Karpas-422 (cell line): Measurements from ENCODE around the gene ZNF284. TPM values are rescaled to one million over a fixed set of nuclear protein-coding genes. Genes with fewer than 3 reads are reported as not detected.
"Not testable (repeated sequence)": the region's sequence is repeated elsewhere in the genome, so short reads cannot be mapped to it uniquely, and the experiment has no call there.

Experiments
- DNase-seq: peaks from one replicate; pipeline ENCODE4 v3.0.0-alpha.2; 2015
- H2AFZ ChIP-seq: fragments of 200-600 bp; sonication (generic); 2 replicates; pipeline ENCODE4 v1.6.1; 2014; ENCODE audit warnings: antibody characterized with exemption, low read length, mixed read lengths
- H3K27ac ChIP-seq: fragments of 200-600 bp; sonication (generic); 2 replicates; pipeline ENCODE4 v1.5.1; 2014; ENCODE audit warnings: mild to moderate bottlenecking, low read length, moderate library complexity
- H3K27me3 ChIP-seq: fragments of 200-600 bp; sonication (generic); 2 replicates; pipeline ENCODE4 v1.6.1; 2014; ENCODE audit warnings: low read length, mixed read lengths
- H3K36me3 ChIP-seq: fragments of 200-600 bp; sonication (generic); 2 replicates; pipeline ENCODE4 v1.6.1; 2014; ENCODE audit warnings: low read length, mixed read lengths; ENCODE audit not compliant: insufficient read depth
- H3K4me1 ChIP-seq: fragments of 200-600 bp; sonication (generic); 2 replicates; pipeline ENCODE4 v1.6.1; 2014; ENCODE audit warnings: mild to moderate bottlenecking, low read length, mixed read lengths
- H3K4me2 ChIP-seq: fragments of 200-600 bp; sonication (generic); 2 replicates; pipeline ENCODE4 v1.6.1; 2014; ENCODE audit warnings: low read length, low read depth, mild to moderate bottlenecking; ENCODE audit not compliant: poor library complexity, severe bottlenecking
- H3K4me3 ChIP-seq: fragments of 200-600 bp; sonication (generic); 2 replicates; pipeline ENCODE4 v1.5.1; 2014; ENCODE audit warnings: mild to moderate bottlenecking, antibody characterized with exemption, low read length, mixed read lengths
- H3K79me2 ChIP-seq: fragments of 200-600 bp; sonication (generic); 2 replicates; pipeline ENCODE4 v1.6.1; 2014; ENCODE audit warnings: mild to moderate bottlenecking, low read length, mixed read lengths
- H3K9ac ChIP-seq: fragments of 200-600 bp; sonication (generic); 2 replicates; pipeline ENCODE4 v1.6.0; 2014; ENCODE audit warnings: low read length
- H3K9me2 ChIP-seq: fragments of 200-600 bp; sonication (generic), shearing (Covaris generic); replicated peaks from 2 replicates; pipeline ENCODE4 v1.6.0; 2014; ENCODE audit warnings: mild to moderate bottlenecking, low read length, moderate library complexity; ENCODE audit not compliant: insufficient read depth
- H3K9me3 ChIP-seq: fragments of 300-700, 200-600 bp; sonication (generic); 2 replicates; pipeline ENCODE4 v1.6.1; 2014; ENCODE audit warnings: low read length, mixed read lengths
- H4K20me1 ChIP-seq: fragments of 200-600 bp; sonication (generic); 2 replicates; pipeline ENCODE4 v1.6.1; 2014; ENCODE audit warnings: mild to moderate bottlenecking, antibody characterized with exemption, low read length, low read depth; ENCODE audit not compliant: insufficient read depth
- small RNA-seq: library from RNA; depleted of rRNA; stranded (forward); fragments of <200 nt; gene quantifications from one replicate; pipeline ENCODE3, GENCODE V24; 2014
- total RNA-seq: library from RNA; depleted of rRNA; stranded (reverse); fragments of >200 nt; shearing (Covaris generic); gene quantifications from 2 replicates; pipeline ENCODE4 v1.2.3, GENCODE V29; 2014; ENCODE audit warnings: low replicate concordance; rRNA removed

The ZNF284 gene
- total RNA-seq, 1 experiment from 2014 or later, result not detected

DNA sequence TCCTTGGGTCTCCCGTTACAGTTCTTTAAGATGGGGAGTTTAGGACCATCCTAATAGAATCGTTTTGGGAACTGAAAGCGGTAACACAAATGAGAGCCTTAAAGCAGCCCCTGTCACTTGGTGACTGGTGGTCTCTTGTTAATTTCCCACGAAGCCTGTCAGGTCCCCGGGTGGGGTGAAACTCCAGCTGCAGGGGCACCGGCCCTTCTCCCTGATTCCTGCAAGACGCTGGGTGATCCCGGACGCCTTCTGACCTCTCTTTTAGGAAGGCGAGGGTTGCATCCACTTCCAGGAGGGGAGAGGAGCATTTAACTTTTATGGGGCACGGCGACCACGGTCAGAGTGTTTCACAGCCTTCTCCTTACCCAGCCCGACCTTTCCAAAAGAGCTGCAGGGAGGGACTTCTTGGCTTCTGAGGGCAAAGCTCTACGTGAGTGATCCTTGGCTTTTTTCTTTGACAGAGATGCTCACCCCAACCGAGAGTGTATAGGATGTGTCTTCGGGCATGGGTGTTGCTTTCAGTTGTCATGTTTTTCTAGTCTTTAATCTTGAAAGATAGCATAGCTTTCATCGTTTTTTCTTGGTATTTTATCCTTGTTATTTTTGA lies 41.9 kb downstream of the ZNF284 start:
- H3K4me2 ChIP-seq, result peak overlapping the region; percentile 80
- no peaks in the 10 kb centered on the region for H3K27me3 ChIP-seq
- peak overlapping the region; percentile 77 for H3K9ac ChIP-seq
- H3K36me3 ChIP-seq, result peaks cover 7% of the 10 kb centered on the region
- peaks cover 14% of the 10 kb centered on the region for H3K4me1 ChIP-seq
- peak overlapping the region; percentile 49 for H2AFZ ChIP-seq
- no peaks in the 10 kb centered on the region for H4K20me1 ChIP-seq
- peaks cover 16% of the 10 kb centered on the region for H3K79me2 ChIP-seq
- H3K4me3 ChIP-seq, result peak overlapping the region; percentile 79
- DNase-seq, result peak; percentile 49
- H3K9me2 ChIP-seq, result no peaks in the 10 kb centered on the region
- peaks cover 14% of the 10 kb centered on the region for H3K9me3 ChIP-seq
- no peak overlapping the region for H3K27ac ChIP-seq

DNA sequence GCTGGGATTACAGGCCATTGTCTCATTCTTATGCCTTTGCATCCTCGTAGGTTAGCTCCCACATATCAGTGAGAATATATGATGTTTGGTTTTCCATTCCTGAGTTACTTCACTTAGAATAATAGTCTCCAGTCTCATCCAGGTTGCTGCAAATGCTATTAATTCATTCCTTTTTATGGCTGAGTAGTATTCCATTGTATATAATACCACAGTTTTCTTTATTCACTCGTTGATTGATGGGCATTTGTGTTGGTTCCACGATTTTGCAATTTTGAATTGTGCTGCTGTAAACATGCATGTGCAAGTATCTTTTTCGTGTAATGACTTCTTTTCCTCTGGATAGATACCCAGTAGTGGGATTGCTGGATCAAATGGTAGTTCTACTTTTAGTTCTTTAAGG lies 49.2 kb downstream of the ZNF284 start:
- not testable (repeated sequence) for DNase-seq, H3K27me3 ChIP-seq, H2AFZ ChIP-seq, H3K79me2 ChIP-seq, H3K9me3 ChIP-seq, H4K20me1 ChIP-seq, H3K4me2 ChIP-seq, H3K4me3 ChIP-seq, H3K9me2 ChIP-seq, H3K9ac ChIP-seq, H3K4me1 ChIP-seq, H3K27ac ChIP-seq
- H3K36me3 ChIP-seq, result peaks cover 63% of the 10 kb centered on the region

DNA sequence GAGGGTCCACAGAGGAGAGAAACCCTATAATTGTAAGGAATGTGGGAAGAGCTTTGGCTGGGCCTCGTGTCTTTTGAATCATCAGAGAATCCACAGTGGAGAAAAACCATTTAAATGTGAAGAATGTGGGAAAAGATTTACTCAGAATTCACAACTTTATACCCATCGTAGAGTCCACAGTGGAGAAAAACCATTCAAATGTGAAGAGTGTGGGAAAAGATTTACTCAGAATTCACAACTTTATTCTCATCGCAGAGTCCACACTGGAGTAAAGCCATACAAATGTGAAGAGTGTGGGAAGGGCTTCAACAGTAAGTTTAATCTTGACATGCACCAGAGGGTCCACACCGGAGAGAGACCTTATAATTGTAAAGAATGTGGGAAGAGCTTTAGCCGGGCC lies 60.0 kb downstream of the ZNF284 start:
- Histone ChIP-seq H2AFZ (no peak overlapping the region), H3K9me2 (no peaks in the 10 kb centered on the region), H3K4me1 (no peaks in the 10 kb centered on the region), H3K9ac (no peak overlapping the region), H3K27ac (no peak overlapping the region), H3K9me3 (peaks cover 35% of the 10 kb centered on the region), H3K27me3 (no peaks in the 10 kb centered on the region), H3K4me2 (no peak overlapping the region), H4K20me1 (no peaks in the 10 kb centered on the region), H3K79me2 (no peaks in the 10 kb centered on the region), H3K4me3 (no peak overlapping the region), H3K36me3 (peaks cover 43% of the 10 kb centered on the region)
- DNase-seq, result no peak

Small RNAs within 50 kb of the gene (small RNA-seq; reads per million reads assigned to genes)
- not detected for gene RNU6-902P

Other genes starting within 250 kb of the ZNF284 start
- gene ZNF283, start 244.8 kb upstream of the ZNF284 start, total RNA-seq, result 14.4 and 18.5 TPM in 2 replicates
- gene ZNF404, start 188.2 kb upstream of the ZNF284 start, total RNA-seq, result 0.22 and 2.6 TPM in 2 replicates
- gene ZNF45, start 136.9 kb upstream of the ZNF284 start, total RNA-seq, result 17.5 and 21.7 TPM in 2 replicates
- 0.19 TPM in 1 of 2 replicates, not detected in the other for gene ZNF221, start 120.9 kb upstream of the ZNF284 start, total RNA-seq
- not detected in 2 replicates for gene ZNF155, start 88.0 kb upstream of the ZNF284 start, total RNA-seq
- gene ZNF230, start 69.2 kb upstream of the ZNF284 start, total RNA-seq, result 2.9 and 4.3 TPM in 2 replicates
- gene ZNF222, start 46.8 kb upstream of the ZNF284 start, total RNA-seq, result 1.6 and 1.7 TPM in 2 replicates
- 0.65 TPM in 1 of 2 replicates, not detected in the other for gene ZNF223, start 20.1 kb upstream of the ZNF284 start, total RNA-seq
- gene ZNF224, start 22.2 kb downstream of the ZNF284 start, total RNA-seq, result 25.3 and 56.1 TPM in 2 replicates
- 5.1 and 5.2 TPM in 2 replicates for gene ZNF225, start 41.2 kb downstream of the ZNF284 start, total RNA-seq
- gene ZNF234, start 69.4 kb downstream of the ZNF284 start, total RNA-seq, result 2.0 and 3.0 TPM in 2 replicates
- 10.7 and 26.6 TPM in 2 replicates for gene ZNF226, start 92.9 kb downstream of the ZNF284 start, total RNA-seq
- 28.4 and 29.5 TPM in 2 replicates for gene ZNF227, start 140.4 kb downstream of the ZNF284 start, total RNA-seq
- gene ZNF233, start 187.7 kb downstream of the ZNF284 start, total RNA-seq, result 1.9 and 5.8 TPM in 2 replicates
- 2.8 and 11.1 TPM in 2 replicates for gene ZNF235, start 232.9 kb downstream of the ZNF284 start, total RNA-seq